8988T (cell line): ENCODE measurements around the gene PRKAR2A.
"Not testable (repeated sequence)": the region's sequence is repeated elsewhere in the genome, so short reads cannot be mapped to it uniquely, and the experiment has no call there.

Experiments
- DNase-seq: peaks from one replicate; pipeline ENCODE4 v3.0.0; 2011

Gene PRKAR2A

DNA sequence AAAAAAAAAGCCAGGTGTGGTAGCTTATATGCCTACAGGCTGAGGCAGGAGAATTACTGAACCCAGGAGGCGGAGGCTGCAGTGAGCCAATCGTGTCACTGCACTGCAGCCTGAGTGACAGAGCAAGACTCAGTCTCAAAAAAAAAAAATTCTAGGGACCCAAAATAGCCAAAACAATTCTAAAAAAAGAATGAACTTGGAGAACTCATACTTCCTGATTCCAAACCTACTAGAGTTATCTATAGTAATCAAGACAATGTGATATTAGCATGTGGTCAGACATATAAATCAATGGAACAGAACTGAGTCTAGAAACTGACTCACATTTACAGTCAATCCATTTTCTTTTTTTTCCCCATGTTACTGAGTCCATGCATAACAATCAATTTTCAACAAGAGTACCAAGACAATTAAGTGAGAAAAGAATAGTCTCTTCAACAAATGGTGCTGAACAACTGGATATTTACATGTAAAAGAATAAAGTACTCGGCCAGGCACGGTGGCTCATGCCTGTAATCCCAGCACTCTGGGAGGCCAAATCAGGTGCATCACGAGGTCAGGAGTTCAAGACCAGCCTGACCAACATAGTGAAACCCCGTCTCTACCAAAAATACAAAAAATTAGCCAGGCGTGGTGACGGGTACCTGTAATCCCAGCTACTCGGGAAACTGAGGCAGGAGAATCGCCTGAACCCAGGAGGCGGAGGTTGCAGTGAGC, 11.9 kb downstream of the PRKAR2A start:
- no peak for DNase-seq

DNA sequence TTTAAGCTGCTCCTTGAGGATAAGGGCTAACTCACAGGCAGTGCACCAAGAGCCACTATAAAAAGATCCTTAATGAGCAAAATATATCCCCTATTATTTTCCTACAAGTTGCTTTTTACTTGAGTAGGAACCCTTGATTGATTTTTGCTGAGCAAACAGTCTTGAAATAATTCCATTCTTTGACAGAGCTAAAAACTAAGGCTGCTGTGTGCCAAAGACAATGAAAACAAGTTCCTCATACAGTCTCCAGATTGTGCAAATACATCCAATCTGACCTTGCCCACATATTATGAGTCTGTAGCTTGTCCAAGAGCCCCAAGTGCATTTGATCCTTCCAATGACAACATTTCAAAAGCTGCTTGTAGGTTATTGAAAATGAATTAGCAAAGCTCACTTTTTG, 15.0 kb downstream of the PRKAR2A start:
- DNase-seq: no peak

DNA sequence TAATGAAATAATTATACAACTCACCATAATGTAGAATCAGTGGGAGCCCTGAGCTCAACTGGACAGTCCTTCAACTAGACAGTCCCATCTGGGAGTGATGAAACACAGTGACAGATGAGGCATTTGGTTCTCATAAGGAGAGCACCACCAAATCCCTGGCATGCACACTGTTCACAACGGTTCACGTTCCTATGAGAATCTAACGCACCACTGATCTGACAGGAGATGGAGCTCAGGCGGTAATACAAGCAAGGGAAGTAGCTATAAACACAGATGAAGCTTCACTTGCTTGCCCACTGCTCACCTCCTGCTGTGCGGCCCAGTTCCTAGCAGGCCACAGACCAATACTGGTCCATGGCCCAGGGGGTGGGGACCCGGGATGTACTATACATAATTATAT, 17.0 kb downstream of the PRKAR2A start:
- DNase-seq: no peak

DNA sequence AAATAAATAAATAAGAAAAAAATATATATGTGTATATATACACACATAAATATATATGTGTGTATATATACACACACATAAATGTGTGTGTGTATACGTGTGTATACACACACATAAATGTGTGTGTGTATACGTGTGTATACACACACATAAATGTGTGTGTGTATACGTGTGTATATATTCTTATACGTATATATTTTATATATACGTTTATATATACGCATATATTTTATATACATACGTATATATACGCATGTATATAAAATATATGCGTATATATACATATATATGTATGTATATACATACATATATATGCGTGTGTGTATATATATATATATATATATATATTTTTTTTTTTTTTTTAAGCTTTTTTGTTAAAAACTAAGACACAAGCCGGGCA, 18.1 kb downstream of the PRKAR2A start:
- DNase-seq: not testable (repeated sequence)

DNA sequence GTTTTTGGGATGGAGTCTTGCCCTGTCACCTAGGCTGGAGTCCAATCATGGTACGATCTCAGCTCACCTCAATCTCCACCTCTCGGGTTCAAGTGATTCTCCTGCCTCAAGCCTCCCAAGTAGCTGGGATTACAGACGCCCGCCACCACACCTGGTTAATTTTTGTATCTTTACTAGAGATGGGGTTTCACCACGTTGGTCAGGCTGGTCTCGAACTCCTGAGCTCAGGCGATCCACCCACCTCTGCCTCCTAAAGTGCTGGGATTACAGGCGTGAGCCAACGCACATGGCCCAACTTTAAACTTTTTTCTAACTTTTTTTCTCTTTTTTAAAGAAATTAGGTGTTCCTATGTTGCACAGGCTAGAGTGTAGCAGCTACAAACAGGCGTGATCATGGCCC, 19.8 kb downstream of the PRKAR2A start:
- not testable (repeated sequence) for DNase-seq

DNA sequence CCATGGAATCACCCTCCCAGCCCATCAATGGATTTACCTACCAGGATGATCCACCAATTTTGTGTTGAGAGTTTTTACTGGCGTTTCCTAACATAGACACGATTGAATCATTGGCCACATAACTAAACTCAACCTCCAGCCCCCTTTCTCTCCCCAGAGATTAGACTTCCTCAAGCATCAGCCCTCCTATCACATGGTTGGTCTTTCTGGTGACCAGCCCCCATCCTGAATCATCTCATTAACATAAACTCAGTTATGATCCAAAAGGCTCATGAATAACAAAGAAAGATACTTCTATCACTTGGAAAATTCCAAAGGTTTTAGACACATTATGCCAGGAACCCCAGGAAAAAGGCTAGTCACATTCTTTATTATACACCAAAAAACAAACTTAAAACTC, 21.2 kb downstream of the PRKAR2A start:
- DNase-seq: no peak

DNA sequence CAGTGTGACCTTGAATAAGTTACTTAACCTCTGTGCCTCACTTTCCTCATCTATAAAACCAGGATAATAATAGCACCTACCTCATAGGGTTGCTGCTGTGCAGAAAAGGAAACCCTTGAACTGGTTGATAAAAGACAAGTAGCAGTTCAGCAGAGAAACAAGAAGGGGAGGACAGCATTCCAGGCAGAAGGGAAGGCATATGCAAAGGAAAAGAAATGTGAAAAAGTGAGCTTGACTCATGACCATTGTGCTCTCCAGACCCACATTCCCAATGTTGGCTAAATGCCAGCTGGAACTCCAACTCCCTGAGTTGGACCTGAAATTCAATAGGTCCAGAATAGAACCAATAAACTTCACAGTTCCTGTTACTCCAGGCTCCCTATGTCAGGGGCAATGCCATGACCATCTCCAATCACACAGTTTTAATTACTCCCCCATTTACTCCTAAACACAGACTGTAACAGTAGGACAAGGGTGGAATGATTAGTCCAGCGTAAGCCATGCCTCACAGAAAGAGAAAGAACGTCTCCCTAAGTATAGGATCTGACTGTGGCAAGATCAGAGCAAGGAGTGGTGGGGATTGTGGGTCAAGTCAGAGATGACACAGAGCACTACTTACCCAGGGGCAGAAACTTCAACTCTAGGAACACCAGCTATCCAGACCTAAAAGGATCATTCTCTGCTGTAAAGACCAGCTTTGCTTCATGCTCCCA, 26.9 kb downstream of the PRKAR2A start:
- no peak for DNase-seq

DNA sequence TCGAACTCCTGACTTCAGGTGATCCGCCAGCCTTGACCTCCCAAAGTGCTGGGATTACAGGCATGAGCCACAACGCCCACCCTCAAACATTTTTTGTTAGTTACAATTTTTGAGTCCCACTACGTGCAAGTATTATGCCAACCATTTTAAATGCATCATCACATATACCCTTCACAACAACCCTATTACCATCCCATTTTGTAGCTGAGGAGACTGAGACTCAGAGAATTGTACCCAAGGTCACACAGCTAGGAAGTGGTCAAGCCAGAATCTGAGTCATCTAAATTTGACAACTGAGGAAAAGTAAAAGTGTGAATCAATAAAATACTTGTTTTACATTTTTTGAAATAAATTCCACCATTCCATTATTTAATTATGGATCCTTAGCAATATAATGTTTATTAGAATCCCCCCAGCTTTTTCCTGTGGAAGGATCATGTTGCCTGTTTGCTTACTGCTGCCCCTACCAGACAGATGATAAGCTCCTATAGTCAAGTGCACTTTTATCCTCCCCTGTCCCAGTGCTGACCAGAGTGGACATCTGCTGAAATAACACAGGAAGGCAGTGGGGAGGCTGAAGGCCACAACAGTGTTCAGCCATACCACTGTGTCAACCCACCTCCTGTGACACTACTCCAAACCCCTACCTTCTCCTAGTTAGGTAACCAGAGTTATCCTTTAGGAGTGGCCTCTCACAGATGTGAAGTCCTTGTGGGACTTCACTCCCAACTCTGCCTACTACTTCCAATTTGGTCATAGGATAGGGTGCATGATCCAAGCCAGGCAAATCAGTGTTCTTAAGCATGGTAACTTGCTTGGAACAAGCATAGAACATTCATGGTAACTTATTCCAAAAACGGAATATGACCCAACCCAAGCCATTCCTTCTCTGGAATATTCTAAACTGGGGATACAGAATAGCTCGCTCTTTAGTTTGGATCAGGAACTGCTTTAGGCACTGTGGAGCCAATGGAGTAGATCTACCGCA, 28.1 kb downstream of the PRKAR2A start:
- DNase-seq: no peak

DNA sequence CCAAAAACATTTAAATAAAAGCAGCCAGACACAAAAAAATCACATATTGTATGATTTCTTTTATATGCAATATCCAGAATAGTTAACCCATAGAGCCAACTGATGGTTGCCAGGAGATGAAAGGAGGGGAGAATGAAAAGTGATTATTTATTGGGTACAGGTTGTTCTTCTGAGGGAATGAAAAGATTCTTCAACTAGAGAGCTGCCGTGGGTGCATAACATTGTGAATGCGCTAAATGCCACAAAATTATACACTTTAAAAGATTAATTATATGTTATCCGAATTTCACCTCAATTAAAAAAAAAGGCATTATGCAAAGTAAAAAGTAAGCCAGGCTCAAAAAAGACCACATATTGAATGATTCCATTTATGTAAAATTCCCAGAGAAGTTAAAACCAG, 36.1 kb downstream of the PRKAR2A start:
- no peak for DNase-seq

DNA sequence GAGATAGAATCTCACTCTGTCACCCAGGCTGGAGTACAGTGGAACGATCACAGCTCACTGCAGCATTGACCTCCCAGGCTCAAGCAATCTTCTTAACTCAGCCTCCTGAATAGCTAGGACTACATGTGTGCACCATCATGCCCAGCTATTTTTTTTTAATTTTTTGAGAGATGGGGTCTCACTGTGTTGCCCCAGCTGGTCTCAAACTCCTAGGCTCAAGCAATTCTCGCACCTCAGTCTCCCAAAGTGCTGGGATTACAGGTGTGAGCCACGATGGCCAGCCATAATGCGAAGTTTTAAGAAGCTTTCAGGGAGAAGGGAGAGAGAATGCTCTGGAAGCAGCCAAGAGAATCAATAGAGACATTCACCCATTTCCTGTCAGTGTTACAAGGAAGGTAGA, 42.7 kb downstream of the PRKAR2A start:
- DNase-seq: no peak

DNA sequence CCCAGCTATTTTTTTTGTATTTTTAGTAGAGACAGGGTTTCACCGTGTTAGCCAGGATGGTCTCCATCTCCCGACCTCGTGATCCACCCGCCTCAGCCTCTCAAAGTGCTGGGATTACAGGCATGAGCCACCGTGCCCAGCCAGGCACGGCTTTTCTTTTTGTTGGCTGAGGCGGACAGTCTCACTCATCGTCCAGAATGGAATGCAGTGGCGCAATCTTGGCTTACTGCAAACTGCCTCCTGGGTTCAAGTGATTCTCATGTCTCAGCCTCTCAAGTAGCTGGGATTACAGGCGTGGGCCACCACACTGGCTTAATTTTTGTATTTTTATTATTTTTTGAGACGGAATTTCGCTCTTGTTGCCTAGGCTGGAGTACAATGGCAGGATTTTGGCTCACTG, 46.8 kb downstream of the PRKAR2A start:
- not testable (repeated sequence) for DNase-seq

DNA sequence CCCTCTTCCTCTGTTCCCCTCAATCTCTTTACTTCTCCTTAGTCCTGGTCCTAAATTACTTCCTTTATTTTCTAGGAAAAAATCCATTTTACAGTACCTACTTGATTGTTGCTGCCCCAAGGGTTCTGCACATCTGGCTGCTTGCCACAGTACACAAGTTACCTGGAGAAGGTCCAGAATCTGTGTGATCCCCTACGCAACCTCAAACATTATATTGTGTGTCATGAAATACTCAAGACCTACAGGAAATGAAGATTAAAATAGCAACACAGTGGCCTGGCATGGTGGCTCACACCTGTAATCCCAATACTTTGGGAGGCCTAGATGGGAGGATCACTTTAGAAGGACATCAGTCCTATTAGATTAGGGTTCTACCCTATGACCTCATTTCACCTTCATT, 48.7 kb downstream of the PRKAR2A start:
- no peak for DNase-seq

DNA sequence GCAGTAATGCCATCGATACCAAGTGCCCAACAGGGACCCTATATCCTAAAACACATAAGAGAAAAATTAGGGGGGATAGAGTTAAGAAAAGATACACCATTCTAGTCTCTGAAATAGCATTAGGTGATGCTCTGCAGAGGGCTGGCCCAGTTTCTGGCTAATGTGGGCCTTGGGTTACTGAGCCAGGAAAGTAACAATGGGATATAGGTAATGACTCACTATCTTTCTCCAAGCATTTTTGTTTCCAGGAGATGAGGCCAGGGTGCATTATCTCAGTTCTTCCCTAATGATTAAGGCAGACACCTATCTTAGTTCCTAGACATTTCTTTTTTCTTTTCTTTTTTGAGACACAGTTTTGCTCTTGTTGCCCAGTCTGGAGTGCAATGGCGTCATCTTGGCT, 50.0 kb downstream of the PRKAR2A start:
- DNase-seq: no peak

DNA sequence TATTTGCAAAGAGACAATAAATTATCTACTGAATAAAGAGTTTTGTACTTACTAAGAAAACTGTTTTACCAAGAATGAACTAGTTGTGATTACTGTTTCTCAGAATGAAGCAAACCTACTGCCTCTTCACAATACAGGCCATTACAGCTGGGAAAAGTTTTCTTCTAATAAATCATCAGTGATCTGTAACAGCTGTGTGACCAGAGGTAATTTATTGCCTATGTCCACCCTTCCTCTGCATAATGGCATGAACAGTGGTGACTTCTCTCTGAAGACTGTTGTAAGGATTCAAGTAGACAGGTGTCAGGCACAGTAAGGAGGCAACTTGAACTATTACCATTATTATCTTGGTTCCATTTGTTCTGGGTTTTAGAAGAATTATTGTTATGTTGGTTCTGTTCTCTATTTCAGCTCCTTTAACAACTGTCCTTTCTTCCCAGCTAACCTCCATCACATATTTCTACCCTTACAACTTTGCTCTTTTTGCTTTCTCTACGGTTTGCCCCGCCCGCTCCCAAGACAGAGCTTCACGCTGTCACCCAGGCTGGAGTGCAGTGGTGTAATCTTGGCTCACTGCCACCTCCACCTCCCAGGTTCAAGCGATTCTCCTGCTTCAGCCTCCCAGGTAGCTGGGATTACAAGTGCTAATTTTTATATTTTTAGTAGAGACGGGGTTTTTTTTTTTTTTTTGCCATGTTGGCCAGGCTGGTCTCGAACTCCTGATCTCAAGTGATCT, 51.5 kb downstream of the PRKAR2A start:
- DNase-seq: no peak

DNA sequence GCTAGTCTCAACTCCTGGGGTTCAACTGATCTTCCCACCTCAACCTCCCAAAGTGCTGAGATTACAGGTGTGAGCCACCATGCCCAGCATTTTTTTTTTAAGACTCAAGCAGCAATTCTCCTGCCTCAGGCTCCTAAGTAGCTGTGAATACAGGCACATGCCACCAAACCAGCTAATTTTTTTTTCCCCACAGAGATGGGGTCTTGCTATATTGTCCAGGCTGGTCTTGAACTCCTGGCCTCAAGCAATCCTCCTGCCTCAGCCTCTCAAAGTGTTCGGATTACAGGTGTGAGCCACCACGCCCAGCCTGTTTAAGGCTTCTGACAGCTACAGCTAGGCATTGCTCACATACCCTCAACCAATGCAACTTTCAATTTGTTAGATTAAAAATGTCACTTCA, 54.2 kb downstream of the PRKAR2A start:
- DNase-seq: not testable (repeated sequence)

DNA sequence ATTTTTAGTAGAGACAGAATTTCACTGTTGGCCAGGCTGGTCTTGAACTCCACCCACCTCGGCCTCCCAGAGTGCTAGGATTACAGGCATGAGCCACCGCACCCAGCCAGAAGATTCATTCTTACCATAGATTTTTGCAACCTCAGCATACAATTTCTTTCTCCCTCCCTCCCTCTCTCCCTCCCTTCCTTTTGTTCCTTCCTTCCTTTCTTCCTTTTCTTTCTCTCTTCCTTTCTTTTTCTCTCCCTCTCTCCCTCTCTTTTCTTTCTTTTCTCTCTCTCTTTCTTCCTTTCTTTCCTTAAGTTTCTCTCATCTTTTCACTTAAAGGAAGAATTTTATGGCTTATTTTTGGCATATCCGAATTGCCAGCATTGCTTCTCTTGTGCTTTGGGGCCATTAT, 58.0 kb downstream of the PRKAR2A start:
- DNase-seq: no peak

DNA sequence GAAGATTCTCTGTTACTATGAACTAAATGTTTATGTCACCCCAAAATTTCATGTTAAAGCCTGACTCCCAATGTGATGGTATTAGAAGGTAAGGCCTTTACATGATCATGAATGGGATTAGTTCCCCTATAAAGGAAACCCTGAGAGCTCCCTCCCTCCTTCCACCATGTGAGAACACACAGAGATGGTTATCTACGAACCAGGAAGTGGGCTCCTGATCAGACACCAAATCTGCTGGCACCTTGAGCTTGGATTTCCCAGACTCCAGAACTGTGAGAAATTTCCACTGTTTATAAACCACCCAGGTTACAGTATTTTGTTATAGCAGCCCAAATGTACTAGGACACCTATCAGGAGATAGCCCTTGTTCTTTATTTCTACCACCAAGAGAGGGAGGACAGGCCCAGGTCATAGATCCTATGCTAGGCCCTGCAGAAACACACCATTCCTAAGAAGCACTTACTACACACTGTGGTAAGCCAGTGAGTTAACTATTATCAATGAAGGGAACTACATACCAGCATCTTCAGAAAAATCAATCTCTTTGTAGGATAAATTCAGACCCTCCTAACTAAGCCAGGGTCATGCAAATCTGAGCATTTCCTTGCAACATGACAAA, 59.0 kb downstream of the PRKAR2A start:
- DNase-seq: no peak

DNA sequence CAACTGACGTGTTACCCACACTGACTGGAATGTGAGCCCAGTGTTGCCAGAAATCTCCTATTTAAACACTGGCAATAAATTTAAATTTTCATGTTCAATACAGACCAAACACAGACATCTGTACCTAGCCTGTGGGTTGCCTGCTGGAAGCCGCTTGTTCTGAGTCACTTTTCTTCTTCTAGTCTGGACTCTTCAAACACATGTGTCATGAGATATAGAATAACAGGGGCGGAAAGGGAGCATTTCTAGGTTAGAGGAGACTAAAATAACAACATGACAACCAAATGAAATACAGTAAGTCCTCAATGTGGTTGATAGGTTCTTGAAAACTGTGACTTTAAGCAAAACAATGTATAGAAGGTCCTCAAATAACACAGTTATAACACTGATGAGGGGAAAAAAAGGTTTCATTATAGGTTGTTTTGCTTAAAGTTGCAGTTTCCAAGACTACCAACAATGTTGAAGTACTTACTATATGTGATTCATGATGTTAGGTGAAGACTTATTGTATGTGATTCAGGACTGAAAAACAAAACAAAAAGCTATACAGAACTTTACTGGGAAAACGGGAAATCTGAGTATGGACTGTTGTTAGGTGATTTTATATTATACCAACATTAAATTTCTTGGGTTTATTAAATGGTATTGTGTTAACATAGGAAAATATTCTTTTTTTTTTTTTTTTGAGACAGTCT, 63.1 kb downstream of the PRKAR2A start:
- no peak for DNase-seq

DNA sequence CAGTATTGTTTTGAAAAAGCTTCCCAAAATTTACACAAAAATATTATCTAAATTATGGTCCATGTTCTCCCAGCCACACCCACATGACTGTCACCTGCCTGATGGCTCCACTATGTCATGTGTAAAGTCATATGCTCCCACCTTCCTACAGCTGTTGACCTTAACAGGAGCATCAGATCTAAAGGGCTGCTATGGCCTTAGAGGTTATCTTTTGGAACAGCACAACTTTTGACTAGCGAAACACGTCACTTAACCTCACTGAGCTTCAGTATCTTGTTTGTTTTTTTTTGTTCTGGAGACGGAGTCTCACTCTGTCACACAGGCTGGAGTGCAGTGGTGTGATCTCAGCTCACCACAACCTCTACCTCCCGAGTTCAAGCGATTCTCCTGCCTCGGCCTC, 64.4 kb downstream of the PRKAR2A start:
- DNase-seq: no peak

DNA sequence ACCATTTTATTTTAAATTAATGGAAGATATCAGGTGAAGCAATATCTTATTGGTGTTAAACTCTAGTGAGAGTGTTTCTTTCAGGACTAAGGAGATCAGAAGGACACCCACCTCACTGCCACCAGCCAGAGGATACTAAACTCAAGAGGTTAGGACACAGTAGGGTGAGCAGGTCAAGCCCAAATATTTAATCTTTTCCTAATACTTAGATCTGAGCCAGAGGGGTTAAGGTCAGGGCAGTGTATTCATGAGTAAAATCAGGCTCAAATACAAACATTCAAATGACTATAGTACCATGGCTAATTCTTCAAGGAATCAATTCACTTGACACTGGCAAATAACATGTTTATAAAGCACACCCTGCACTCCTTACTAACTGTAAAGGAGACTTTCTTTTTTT, 65.6 kb downstream of the PRKAR2A start:
- DNase-seq: no peak

DNA sequence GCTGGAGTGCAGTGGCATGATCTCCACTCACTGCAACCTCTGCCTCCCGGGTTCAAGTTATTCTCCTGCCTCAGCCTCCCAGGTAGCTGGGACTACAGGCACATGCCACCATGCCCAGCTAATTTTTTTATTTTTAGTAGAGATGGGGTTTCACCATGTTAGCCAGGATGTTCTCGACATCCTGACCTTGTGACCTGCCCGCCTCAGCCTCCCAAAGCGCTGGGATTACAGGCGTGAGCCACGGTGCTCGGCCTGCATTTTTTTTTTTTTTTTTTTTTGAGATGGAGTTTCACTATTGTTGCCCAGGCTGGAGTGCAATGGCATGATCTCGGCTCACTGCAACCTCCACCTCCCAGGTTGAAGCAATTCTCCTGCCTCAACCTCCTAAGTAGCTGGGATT, 69.1 kb downstream of the PRKAR2A start:
- not testable (repeated sequence) for DNase-seq

DNA sequence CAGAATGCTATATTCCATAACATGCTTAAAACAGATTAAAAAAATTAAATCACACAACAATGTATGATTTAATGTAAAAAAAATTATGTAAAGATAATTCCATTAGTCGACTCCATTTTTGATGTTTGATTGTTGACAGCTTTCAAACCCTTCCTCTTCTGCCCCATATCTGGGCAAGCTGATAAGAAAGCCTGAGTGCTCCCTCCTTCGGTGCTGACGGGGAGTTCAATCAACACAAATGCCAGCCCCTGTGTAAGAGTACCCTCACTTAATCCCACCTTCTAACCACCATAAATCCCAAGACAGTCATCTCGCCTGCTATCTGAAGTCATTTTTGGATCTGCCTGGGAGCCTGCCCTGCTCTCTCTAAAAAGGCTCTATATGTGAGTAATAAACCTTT, 70.8 kb downstream of the PRKAR2A start:
- DNase-seq: no peak
